GM23338 (cell line): Measurements from ENCODE around the gene DCHS1.

Experiments
- CREB1 ChIP-seq: fragments of 250-450 bp; sonication (Bioruptor Pico); IDR thresholded peaks from 2 replicates; pipeline ENCODE4 v1.5.0; 2020; ENCODE audit warnings: low read depth, mild to moderate bottlenecking, moderate library complexity
- EZH2 ChIP-seq: fragments of 200-600 bp; sonication (generic); IDR thresholded peaks from one replicate; pipeline ENCODE4 v1.8.0; 2017; ENCODE audit warnings: antibody characterized with exemption, mild to moderate bottlenecking, low read depth; ENCODE audit not compliant: unreplicated experiment
- EZH2phosphoT487 ChIP-seq: fragments of 200-600 bp; sonication (generic); IDR thresholded peaks from one replicate; pipeline ENCODE4 v1.8.1; 2018; ENCODE audit warnings: antibody characterized with exemption; ENCODE audit not compliant: unreplicated experiment
- POLR2AphosphoS5 ChIP-seq: IDR thresholded peaks from 2 replicates; pipeline ENCODE4 v1.6.1; 2016; ENCODE audit warnings: antibody characterized with exemption, low read depth
- TF ChIP-seq, protein P1 (sequence below), 2 experiments: fragments of 200-600 bp in 1 of 2; sonication (generic) in 1 of 2; conservative IDR thresholded peaks; 2 replicates each; pipeline versions ENCODE4 v1.5.1 to v1.6.1; 2016 to 2017; ENCODE audit warnings: antibody characterized with exemption in 2 of 2, low read depth in 2 of 2, mild to moderate bottlenecking in 2 of 2, moderate library complexity in 1 of 2
- TF ChIP-seq, protein P2 (sequence below): IDR thresholded peaks from one replicate; pipeline ENCODE4 v1.6.1; 2018; ENCODE audit warnings: antibody characterized with exemption; ENCODE audit not compliant: unreplicated experiment

DNA sequence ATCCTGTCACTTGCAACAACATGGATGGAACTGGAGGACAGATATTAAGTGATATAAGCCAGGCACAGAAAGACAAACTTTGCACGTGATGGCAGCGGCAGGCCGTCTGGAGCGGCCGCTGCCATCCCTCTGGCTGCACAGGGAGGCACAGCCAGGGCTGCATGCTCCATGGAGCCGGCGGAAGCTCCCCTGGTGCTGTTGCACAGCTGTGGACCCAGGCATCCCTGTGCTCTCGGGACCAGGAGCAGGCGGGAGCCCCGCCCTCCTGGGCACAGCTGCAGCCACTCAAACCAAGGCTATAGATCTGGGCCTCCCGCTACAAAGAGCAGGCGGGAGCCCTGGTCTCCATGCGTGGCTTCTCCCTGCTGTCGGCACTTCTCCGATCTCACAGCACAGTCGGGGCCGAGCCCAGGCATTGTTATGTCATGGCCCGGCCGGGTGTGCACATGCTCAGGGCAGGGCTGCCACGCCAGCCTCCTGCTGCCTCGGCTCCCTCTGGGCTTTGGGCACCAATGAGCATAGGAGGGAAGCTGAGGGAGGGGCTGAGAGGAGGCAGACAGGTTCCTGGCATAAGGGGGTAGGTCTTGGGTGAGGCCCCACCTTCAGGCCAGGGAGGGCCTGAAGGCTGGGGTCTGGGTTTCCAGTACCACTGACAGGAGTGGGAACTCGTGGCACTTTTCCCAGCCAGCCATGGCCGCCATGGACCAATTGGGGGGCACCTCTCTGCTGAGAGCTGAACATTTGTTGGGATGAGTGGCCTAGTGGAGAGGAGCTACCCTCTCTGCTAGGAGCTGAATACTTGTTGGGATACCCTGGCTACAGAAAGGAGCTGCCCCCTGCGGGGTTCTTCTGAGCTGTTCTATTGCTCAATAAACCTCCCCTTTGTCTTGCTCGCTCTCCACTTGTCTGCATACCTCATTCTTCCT lies 68.9 kb downstream of the DCHS1 start:
- TF ChIP-seq EZH2phosphoT487 (no peak), EZH2 (no peak), CREB1 (no peak), POLR2AphosphoS5 (no peak)
- TF ChIP-seq, protein P1, sequence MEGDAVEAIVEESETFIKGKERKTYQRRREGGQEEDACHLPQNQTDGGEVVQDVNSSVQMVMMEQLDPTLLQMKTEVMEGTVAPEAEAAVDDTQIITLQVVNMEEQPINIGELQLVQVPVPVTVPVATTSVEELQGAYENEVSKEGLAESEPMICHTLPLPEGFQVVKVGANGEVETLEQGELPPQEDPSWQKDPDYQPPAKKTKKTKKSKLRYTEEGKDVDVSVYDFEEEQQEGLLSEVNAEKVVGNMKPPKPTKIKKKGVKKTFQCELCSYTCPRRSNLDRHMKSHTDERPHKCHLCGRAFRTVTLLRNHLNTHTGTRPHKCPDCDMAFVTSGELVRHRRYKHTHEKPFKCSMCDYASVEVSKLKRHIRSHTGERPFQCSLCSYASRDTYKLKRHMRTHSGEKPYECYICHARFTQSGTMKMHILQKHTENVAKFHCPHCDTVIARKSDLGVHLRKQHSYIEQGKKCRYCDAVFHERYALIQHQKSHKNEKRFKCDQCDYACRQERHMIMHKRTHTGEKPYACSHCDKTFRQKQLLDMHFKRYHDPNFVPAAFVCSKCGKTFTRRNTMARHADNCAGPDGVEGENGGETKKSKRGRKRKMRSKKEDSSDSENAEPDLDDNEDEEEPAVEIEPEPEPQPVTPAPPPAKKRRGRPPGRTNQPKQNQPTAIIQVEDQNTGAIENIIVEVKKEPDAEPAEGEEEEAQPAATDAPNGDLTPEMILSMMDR (conservative IDR thresholded peaks at IDR 0.05; ENCODE audit: low read depth in 2 of 2): no peak
- TF ChIP-seq, protein P2, sequence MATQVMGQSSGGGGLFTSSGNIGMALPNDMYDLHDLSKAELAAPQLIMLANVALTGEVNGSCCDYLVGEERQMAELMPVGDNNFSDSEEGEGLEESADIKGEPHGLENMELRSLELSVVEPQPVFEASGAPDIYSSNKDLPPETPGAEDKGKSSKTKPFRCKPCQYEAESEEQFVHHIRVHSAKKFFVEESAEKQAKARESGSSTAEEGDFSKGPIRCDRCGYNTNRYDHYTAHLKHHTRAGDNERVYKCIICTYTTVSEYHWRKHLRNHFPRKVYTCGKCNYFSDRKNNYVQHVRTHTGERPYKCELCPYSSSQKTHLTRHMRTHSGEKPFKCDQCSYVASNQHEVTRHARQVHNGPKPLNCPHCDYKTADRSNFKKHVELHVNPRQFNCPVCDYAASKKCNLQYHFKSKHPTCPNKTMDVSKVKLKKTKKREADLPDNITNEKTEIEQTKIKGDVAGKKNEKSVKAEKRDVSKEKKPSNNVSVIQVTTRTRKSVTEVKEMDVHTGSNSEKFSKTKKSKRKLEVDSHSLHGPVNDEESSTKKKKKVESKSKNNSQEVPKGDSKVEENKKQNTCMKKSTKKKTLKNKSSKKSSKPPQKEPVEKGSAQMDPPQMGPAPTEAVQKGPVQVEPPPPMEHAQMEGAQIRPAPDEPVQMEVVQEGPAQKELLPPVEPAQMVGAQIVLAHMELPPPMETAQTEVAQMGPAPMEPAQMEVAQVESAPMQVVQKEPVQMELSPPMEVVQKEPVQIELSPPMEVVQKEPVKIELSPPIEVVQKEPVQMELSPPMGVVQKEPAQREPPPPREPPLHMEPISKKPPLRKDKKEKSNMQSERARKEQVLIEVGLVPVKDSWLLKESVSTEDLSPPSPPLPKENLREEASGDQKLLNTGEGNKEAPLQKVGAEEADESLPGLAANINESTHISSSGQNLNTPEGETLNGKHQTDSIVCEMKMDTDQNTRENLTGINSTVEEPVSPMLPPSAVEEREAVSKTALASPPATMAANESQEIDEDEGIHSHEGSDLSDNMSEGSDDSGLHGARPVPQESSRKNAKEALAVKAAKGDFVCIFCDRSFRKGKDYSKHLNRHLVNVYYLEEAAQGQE: no peak
